ENCODE measurements around the gene PHF3. TPM values are rescaled to one million over a fixed set of nuclear protein-coding genes. Genes with fewer than 3 reads are reported as not detected.
A peak's percentile ranks its signal among the peaks of the same experiment; 100 is the strongest.

PHF3 gene
- total RNA-seq, 1 donor from 2014 or later: 33.4 TPM

DNA sequence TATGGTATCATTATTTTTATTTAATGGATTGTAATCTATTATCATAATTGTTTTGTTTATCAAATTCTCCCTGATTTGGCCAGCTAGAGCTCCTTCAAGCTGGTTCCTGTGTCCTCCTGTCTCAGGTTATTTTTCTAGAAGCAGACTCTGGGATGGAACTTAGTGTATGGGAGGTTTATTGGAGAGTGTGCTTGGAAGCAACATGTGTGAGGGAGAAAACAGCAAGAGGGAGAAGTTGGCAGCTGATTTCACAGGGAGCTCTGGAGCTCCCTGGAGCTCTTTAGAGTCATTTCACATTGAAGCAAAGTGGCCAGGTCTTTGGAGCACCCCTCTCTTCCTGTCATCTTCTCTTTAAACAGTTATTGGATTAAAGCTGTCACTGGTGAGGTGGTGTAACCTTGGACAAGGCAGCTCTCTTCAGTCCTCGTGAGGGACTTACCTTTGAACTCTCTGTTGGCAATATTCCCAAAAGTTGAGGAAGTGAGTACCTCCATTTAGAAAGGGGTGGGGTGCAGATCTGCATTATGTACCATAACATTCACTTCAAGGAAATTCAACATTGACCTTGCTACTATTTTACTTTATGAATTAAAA is 103.6 kb downstream of the PHF3 start:
- no peaks in the 10 kb centered on the region for H3K27me3 Mint-ChIP-seq (ENCODE audit: low read depth, unreplicated experiment)
- Histone ChIP-seq H4K20me1 (ENCODE audit: insufficient read depth, low read length) (no peaks in the 10 kb centered on the region), H3K9me3 (ENCODE audit: insufficient read depth, low read depth, low read length) (no peaks in the 10 kb centered on the region), H3K27me3 (ENCODE audit: insufficient read depth, low read length) (no peaks in the 10 kb centered on the region), H3K36me3 (ENCODE audit: insufficient read depth, low read length) (no peaks in the 10 kb centered on the region), H3K79me2 (ENCODE audit: insufficient read depth, low read length) (no peaks in the 10 kb centered on the region), H3K4me3 (ENCODE audit: insufficient read depth, low read depth, low read length) (no peak overlapping the region), H3K27ac (ENCODE audit: low read depth, low read length) (no peak overlapping the region), H2AFZ (ENCODE audit: low read depth, low read length) (no peak overlapping the region), H3K4me2 (ENCODE audit: low read length) (no peak overlapping the region), H3K4me1 (ENCODE audit: insufficient read depth, low read length) (peaks cover 7% of the 10 kb centered on the region), H3K9ac (ENCODE audit: low read length) (no peak overlapping the region)
- FAIRE-seq (no peak), DNase-seq (ENCODE audit: low read depth) (no peak)
- H3K9me3 Mint-ChIP-seq (ENCODE audit: unreplicated experiment): peaks cover 2% of the 10 kb centered on the region
- no peak overlapping the region for H3K4me3 Mint-ChIP-seq (ENCODE audit: unreplicated experiment)
- H3K36me3 Mint-ChIP-seq (ENCODE audit: low read depth, unreplicated experiment): no peaks in the 10 kb centered on the region
- H3K4me1 Mint-ChIP-seq (ENCODE audit: low read depth, unreplicated experiment): peaks cover 12% of the 10 kb centered on the region
- no peak overlapping the region for H3K27ac Mint-ChIP-seq (ENCODE audit: unreplicated experiment)
- no peak for TF ChIP-seq EZH2 (IDR thresholded peaks at IDR 0.05; ENCODE audit: insufficient read depth, low read length)
- TF ChIP-seq, protein P1, sequence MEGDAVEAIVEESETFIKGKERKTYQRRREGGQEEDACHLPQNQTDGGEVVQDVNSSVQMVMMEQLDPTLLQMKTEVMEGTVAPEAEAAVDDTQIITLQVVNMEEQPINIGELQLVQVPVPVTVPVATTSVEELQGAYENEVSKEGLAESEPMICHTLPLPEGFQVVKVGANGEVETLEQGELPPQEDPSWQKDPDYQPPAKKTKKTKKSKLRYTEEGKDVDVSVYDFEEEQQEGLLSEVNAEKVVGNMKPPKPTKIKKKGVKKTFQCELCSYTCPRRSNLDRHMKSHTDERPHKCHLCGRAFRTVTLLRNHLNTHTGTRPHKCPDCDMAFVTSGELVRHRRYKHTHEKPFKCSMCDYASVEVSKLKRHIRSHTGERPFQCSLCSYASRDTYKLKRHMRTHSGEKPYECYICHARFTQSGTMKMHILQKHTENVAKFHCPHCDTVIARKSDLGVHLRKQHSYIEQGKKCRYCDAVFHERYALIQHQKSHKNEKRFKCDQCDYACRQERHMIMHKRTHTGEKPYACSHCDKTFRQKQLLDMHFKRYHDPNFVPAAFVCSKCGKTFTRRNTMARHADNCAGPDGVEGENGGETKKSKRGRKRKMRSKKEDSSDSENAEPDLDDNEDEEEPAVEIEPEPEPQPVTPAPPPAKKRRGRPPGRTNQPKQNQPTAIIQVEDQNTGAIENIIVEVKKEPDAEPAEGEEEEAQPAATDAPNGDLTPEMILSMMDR (IDR thresholded peaks at IDR 0.05; ENCODE audit: insufficient read depth, low read depth, low read length): no peak

DNA sequence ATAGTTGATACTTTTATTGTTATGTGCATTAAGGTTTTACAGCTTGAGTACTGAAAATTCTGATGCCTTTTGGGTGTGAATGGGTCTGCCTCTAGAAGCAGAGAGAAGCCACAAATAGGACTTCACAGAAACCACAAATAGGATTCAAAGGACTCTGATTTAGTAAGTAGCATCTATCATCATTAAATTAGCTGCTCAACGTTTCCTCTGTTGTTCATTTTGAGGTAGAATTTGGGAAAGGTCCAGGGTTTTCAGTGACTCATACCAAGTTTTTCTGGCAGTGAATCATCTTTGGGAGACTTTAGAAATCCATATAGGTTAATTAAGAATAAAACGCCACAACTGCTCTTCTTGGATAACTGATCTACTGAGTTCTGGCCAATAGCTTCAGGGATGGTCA is 105.1 kb downstream of the PHF3 start:
- TF ChIP-seq, protein P1 (IDR thresholded peaks at IDR 0.05; ENCODE audit: insufficient read depth, low read depth, low read length): no peak
- TF ChIP-seq EZH2 (IDR thresholded peaks at IDR 0.05; ENCODE audit: insufficient read depth, low read length): no peak
- Histone ChIP-seq H3K36me3 (ENCODE audit: insufficient read depth, low read length) (no peaks in the 10 kb centered on the region), H4K20me1 (ENCODE audit: insufficient read depth, low read length) (no peaks in the 10 kb centered on the region), H3K9ac (ENCODE audit: low read length) (no peak overlapping the region), H2AFZ (ENCODE audit: low read depth, low read length) (no peak overlapping the region), H3K4me3 (ENCODE audit: insufficient read depth, low read depth, low read length) (no peak overlapping the region), H3K27me3 (ENCODE audit: insufficient read depth, low read length) (no peaks in the 10 kb centered on the region), H3K79me2 (ENCODE audit: insufficient read depth, low read length) (no peaks in the 10 kb centered on the region), H3K4me1 (ENCODE audit: insufficient read depth, low read length) (peaks cover 7% of the 10 kb centered on the region), H3K9me3 (ENCODE audit: insufficient read depth, low read depth, low read length) (no peaks in the 10 kb centered on the region), H3K27ac (ENCODE audit: low read depth, low read length) (no peak overlapping the region), H3K4me2 (ENCODE audit: low read length) (peak overlapping the region; percentile 20)
- Mint-ChIP-seq H3K9me3 (ENCODE audit: unreplicated experiment) (peaks cover 2% of the 10 kb centered on the region), H3K4me3 (ENCODE audit: unreplicated experiment) (no peak overlapping the region), H3K36me3 (ENCODE audit: low read depth, unreplicated experiment) (no peaks in the 10 kb centered on the region), H3K27ac (ENCODE audit: unreplicated experiment) (no peak overlapping the region), H3K4me1 (ENCODE audit: low read depth, unreplicated experiment) (peaks cover 12% of the 10 kb centered on the region), H3K27me3 (ENCODE audit: low read depth, unreplicated experiment) (no peaks in the 10 kb centered on the region)
- FAIRE-seq (peak; percentile 43), DNase-seq (ENCODE audit: low read depth) (peak; percentile 89)

DNA sequence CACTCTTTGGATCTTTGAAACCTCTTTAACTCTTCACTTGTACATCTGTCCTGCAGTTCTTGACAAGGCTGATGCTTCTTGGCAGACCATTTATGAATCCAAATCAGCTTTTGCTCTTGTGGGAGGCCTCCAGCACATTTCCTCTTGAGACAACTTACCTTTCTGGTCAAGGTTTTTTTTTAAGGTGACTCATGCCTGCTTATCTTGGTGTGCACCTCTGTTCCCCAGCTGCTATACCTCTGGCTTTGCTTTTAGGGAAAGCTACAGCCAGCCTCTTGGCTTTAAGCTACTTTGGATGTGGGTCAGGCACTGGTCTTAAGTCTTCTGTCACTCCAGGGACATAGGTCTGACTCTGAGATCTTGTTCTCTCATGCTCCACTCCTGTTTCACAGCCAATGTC is 106.5 kb downstream of the PHF3 start:
- Histone ChIP-seq H2AFZ (ENCODE audit: low read depth, low read length) (no peak overlapping the region), H3K9ac (ENCODE audit: low read length) (no peak overlapping the region), H4K20me1 (ENCODE audit: insufficient read depth, low read length) (no peaks in the 10 kb centered on the region), H3K27ac (ENCODE audit: low read depth, low read length) (no peak overlapping the region), H3K4me3 (ENCODE audit: insufficient read depth, low read depth, low read length) (no peak overlapping the region), H3K4me1 (ENCODE audit: insufficient read depth, low read length) (peaks cover 7% of the 10 kb centered on the region), H3K27me3 (ENCODE audit: insufficient read depth, low read length) (no peaks in the 10 kb centered on the region), H3K4me2 (ENCODE audit: low read length) (no peak overlapping the region), H3K79me2 (ENCODE audit: insufficient read depth, low read length) (no peaks in the 10 kb centered on the region), H3K36me3 (ENCODE audit: insufficient read depth, low read length) (no peaks in the 10 kb centered on the region), H3K9me3 (ENCODE audit: insufficient read depth, low read depth, low read length) (no peaks in the 10 kb centered on the region)
- Mint-ChIP-seq H3K36me3 (ENCODE audit: low read depth, unreplicated experiment) (no peaks in the 10 kb centered on the region), H3K9me3 (ENCODE audit: unreplicated experiment) (peaks cover 2% of the 10 kb centered on the region), H3K4me3 (ENCODE audit: unreplicated experiment) (no peak overlapping the region), H3K27me3 (ENCODE audit: low read depth, unreplicated experiment) (no peaks in the 10 kb centered on the region), H3K4me1 (ENCODE audit: low read depth, unreplicated experiment) (peaks cover 12% of the 10 kb centered on the region), H3K27ac (ENCODE audit: unreplicated experiment) (no peak overlapping the region)
- no peak for DNase-seq (ENCODE audit: low read depth)
- TF ChIP-seq EZH2 (IDR thresholded peaks at IDR 0.05; ENCODE audit: insufficient read depth, low read length): no peak
- TF ChIP-seq, protein P1 (IDR thresholded peaks at IDR 0.05; ENCODE audit: insufficient read depth, low read depth, low read length): no peak
- no peak for FAIRE-seq

Data from astrocyte (in vitro differentiated cells and primary cell).